Choroid plexus epithelial cell (primary cell): ENCODE measurements around the gene PXYLP1.

Experiments
- DNase-seq: peaks from one replicate; pipeline ENCODE4 v3.0.0-alpha.2; 2010; ENCODE audit warnings: low read depth
- H3K4me3 ChIP-seq: 2 replicates; pipeline ENCODE4 v1.5.1; 2011; ENCODE audit warnings: low read depth, mild to moderate bottlenecking, control low read depth, low read length, moderate library complexity
- TF ChIP-seq, protein P1 (sequence below): conservative IDR thresholded peaks from 2 replicates; pipeline ENCODE4 v1.5.1; 2011; ENCODE audit warnings: low read depth, mild to moderate bottlenecking, control low read depth, inconsistent platforms, low read length, moderate library complexity

Gene PXYLP1

DNA sequence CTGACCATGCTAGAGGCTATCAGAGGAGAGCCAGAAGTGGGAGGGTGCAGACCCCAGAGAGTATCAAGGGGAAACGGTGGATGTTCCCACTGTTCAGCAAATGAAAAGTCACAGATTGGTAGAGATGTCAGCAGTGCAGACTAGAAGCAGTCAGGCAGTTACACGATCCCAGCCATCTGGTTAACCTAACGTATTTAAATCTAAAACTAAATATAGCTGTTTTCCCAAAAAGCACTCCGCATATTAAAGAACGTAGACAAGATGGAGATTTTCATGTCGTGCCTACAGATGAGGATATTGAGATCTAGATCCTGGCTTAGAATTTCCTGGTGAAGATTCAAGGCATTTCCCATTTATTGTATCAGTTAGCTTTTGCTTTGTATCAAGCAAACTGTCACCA, 25.2 kb downstream of the PXYLP1 start:
- H3K4me3 ChIP-seq = no peak overlapping the region
- TF ChIP-seq, protein P1, sequence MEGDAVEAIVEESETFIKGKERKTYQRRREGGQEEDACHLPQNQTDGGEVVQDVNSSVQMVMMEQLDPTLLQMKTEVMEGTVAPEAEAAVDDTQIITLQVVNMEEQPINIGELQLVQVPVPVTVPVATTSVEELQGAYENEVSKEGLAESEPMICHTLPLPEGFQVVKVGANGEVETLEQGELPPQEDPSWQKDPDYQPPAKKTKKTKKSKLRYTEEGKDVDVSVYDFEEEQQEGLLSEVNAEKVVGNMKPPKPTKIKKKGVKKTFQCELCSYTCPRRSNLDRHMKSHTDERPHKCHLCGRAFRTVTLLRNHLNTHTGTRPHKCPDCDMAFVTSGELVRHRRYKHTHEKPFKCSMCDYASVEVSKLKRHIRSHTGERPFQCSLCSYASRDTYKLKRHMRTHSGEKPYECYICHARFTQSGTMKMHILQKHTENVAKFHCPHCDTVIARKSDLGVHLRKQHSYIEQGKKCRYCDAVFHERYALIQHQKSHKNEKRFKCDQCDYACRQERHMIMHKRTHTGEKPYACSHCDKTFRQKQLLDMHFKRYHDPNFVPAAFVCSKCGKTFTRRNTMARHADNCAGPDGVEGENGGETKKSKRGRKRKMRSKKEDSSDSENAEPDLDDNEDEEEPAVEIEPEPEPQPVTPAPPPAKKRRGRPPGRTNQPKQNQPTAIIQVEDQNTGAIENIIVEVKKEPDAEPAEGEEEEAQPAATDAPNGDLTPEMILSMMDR = no peak

DNA sequence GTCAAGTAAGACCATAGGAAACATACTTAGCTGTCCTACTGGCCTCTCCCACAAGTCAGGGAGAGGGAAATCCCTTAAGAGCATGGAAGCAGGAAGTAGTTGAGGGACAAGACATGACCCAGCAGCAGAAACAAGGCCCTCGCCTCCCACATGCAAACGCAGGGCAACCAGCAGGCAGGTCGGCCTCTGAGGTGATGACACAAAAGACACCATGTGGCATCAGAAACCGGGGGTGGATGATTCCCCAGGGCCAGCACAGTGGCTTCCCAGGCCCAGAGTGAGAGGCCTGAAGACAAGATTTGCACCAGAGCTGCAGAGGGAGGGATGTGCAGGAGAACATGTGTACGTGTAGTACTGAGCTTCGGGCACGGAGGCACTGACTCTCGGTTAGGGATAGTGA, 26.3 kb downstream of the PXYLP1 start:
- no peak overlapping the region for H3K4me3 ChIP-seq
- TF ChIP-seq, protein P1 = no peak
- DNase-seq = no peak

More for the DNA sequence above, 25.2 kb downstream of the PXYLP1 start:
- no peak for DNase-seq

DNA sequence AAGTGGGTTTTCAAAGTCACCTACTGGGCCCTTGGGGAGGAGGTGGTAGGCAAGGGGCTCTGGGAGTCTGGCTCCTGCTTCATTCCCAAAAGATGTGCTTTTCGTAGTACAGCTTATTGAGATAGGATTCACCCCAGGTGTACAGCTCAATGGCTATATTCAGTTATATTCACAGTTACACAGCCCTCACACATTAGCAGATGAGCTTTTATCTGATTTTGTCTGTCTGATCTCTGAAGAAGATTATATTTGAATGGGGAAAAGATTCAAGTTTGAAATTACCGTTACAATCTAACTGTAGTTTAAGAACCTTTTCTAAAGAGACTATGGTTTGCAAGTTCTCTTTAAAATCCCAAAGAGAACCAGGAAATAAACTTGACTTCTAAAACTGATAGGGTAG, 27.3 kb downstream of the PXYLP1 start:
- no peak overlapping the region for H3K4me3 ChIP-seq
- TF ChIP-seq, protein P1 = no peak
- DNase-seq = no peak

DNA sequence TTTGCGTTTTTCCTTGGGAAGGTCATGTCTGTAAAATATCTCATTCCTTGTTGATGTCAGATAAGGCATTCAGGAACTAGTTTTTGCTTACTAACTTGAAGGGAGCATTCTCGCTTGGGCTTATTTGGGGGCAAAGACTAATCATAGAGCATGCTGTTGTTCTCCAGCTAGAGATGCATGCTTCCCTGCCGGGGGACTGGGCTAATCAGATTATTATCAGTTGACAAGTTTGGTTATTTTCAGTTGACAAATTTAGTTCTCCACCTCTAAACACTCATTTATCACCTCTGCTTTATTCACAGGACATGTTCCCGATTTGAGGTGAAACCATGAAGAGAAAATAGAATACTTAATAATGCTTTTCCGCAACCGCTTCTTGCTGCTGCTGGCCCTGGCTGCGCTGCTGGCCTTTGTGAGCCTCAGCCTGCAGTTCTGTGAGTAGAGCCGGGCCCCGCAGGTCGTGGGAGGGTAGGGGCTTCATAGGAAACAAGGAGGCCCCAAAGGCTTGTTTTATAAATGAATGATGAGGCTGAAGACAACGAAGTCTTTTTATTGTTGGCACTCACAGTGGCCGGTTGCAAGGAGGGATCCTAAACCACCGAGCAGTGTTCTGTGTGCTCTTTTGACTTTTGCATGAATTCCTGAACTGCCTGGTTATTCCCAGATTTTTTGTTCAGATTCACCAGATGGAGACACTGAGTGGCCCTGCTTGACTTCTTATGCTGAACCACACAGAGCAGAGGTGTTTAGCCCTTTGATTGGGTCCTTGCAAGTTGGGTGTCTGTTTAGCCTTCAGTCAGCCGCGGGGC, 28.4 kb downstream of the PXYLP1 start:
- DNase-seq = no peak
- no peak overlapping the region for H3K4me3 ChIP-seq
- TF ChIP-seq, protein P1 = no peak

DNA sequence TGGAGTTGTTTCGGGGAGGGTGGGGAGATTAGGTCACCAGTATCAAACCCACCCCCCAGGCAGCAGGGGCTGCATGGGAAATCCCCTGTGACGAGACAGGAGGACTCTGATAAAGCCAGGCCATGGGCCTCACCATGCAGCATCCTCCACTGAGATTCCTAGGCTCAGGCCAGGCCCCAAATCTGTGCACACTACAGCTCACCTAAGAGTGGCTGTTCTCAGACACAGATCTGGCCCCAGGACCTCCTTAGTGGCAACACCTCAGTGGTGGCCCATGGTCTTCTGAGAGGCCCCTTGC, 29.0 kb downstream of the PXYLP1 start:
- DNase-seq = no peak
- TF ChIP-seq, protein P1 = no peak

DNA sequence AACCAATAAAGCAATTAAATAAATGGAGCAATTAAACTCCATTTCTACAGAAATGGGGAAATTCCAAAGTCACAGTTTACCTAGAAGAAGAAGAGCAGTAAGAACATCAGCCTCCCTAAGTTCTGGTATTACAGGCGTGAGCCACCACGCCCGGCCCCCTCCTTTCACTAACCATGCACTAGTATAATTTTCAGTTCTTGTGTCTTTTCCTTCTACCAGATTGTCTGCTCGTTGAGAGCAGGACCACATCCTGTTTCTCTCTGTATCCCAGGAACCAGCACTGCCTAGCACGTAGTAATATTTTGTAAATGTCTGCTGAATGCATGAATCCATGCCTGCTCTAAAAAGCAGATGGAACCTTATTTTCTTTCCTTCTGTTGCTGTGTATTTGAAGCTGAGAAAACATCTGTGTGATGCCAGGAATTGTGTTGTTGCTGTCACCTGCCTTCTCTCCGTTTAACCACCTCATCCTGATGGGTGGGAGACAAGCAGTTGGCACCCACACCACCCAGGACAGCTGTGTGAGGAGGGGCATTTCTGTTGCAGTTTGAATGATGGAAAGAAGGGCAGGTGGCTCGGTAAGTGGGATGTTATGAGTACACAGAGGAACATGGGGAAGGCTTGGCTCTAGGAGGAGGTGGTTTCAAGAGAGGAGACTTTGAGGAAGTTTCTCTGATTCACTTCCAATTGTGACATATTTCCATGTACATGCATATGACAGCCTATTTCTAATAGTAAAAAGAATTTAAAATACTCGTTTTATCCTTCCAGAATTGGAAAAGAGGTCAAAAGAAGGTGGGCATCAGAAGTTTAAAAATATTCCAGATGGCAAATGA, 30.1 kb downstream of the PXYLP1 start:
- TF ChIP-seq, protein P1 = no peak
- H3K4me3 ChIP-seq = no peak overlapping the region
- no peak for DNase-seq

More for the DNA sequence above, 29.0 kb downstream of the PXYLP1 start:
- no peak overlapping the region for H3K4me3 ChIP-seq
